Kidney glomerular epithelial cell (primary cell): ENCODE results near the gene PSMB4.
"Not testable (repeated sequence)": the region's sequence is repeated elsewhere in the genome, so short reads cannot be mapped to it uniquely, and the experiment has no call there.

Experiments
- DNase-seq: peaks from one replicate; lab custom pipeline; 2025; lab: John Stamatoyannopoulos, UW

Gene PSMB4

DNA sequence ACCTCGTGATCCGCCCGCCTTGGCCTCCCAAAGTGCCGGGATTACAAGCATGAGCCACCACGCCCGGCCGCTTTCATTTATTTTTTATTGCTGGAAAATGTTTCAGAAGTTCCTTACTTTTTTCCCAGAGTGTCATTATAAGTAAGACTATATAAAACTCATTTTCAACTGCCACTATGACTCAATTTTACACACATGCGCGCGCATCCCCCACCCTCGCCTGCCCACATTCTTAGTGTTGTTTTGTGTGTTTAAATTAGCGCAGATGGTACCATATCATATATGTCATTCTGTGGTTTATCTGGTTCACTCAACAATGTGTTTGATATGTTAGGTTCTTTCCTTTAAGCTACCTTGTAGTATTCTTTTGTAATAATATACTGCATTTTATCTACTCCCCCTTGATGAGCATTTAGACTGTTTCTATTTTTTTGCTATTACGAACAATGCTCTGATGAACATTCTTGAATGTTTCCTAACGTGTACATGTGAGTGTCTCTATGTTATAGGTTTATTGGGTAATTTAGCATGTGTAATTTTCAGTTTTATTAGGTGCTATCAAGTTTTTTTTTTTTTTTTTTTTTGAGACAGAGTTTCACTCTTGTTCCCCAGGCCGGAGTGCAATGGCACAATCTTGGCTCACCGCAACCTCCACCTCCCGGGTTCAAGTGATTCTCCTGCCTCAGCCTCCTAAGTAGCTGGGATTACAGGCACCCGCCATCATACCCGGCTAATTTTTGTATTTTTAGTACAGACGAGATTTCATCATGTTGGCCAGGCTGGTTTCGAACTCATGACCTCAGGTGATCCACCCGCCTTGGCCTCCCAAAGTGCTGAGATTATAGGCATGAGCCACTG is 8.9 kb upstream of the PSMB4 start:
- not testable (repeated sequence) for DNase-seq

DNA sequence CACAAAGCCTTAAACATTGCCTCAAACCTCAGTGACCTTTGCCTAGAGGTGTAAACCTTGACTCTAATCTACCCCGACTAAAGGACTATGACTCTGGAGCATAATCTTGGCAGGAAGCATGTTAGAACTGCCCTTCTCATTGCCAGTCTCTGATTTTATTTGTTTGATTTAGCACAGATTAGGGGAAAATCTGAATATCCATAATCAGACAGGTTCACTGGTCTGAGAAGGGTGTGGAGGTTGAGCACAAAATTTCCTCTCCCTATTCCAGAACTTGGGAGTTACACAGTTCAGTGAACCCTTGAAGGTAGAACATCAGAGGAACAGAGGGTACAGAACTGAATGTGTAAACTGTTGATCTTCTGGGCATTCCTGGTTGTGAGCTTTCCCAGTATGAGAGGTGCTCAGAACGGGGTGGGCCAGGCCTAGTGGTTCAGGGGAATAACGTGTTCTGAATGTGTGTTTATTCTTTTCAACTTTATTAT is 8.3 kb upstream of the PSMB4 start:
- no peak for DNase-seq

- DNase-seq, result no peak
Measured at GRCh38 chr1:151393583-151393982, 5.8 kb upstream of the PSMB4 start.

GRCh38 chr1:151396265-151396664 is 3.1 kb upstream of the PSMB4 start:
- DNase-seq, result not testable (repeated sequence)

- DNase-seq, result no peak
Measured at GRCh38 chr1:151401125-151401788, 1.9 kb downstream of the PSMB4 start.

DNA sequence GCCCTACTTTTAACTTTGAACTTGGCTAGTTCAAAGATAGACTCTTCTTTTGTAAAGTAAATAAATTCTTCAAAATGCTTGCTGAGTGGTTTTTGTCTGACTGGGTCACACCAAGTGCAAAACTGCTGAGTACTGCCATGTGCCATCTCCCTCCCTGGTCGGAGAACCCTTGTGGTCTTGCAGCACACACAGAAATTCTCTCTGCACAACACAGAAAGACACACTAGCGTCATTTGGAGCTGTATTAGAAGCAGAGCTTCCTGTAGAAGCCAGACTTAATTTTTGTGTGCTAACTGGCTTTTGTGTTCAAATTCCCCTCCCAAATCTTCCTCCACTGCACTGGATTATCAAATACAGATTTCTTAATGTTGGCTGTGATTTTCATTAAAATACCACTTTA is 2.5 kb downstream of the PSMB4 start:
- no peak for DNase-seq

GRCh38 chr1:151402764-151403163 is 3.4 kb downstream of the PSMB4 start:
- no peak for DNase-seq

GRCh38 chr1:151403612-151404011 is 4.2 kb downstream of the PSMB4 start:
- no peak for DNase-seq

DNA sequence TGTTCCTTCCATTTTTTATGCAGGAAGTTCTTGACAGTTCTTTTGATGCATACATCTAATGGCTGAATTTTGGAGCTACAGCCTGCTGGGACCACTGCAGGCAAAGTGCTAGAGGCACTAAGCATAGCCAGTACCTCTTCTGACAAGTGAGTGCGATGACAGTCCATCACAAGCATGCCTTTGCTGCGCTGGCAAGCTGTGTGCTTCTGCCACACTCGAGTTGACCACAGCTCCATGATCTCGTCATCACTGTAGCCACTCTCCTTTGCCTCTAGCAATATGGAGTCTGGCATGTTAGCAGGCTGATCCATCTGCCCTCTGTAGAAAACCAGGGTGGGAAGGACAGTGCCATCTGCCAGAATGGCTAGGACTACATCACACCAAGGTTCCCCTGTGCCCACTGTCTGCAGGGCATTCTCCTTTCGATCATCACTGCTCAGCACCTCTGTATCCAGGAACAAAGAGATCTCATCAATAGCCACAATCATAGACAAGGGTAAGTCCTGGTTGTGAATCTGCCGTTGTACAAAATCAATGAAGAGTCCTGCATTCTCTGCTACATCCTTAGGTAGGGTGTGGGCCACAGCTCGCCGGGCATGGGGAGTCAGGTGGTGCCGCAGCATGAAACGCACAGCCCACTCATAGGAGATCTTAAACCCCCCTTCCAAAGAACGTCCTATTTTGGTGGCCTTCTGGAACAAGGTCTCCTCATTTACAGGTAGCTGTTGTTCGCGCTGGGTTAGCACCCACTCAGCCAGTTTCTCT is 6.0 kb downstream of the PSMB4 start:
- DNase-seq, result no peak

DNA sequence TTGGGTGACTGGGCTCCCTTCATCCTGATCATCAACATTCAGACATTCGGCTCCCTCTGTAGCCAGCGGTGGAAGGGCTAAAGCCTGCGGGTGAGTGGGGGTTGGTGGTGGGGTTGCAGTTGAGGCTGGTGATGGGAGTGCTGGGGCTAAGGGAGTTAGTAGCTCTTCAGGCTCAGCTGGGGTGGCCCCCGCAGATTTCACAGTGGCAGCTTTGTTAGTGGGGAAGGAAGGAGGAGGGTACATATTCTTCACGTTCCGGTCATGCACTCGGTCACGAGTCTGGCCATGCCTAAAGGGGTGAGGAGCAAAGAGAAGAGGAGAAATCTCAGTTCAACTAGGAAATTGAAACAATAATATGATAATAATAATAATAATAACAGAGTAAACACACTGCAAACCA is 6.8 kb downstream of the PSMB4 start:
- no peak for DNase-seq

- no peak for DNase-seq
Measured at GRCh38 chr1:151407304-151407703, 7.9 kb downstream of the PSMB4 start.

- no peak for DNase-seq
Measured at GRCh38 chr1:151408891-151409290, 9.5 kb downstream of the PSMB4 start.

DNA sequence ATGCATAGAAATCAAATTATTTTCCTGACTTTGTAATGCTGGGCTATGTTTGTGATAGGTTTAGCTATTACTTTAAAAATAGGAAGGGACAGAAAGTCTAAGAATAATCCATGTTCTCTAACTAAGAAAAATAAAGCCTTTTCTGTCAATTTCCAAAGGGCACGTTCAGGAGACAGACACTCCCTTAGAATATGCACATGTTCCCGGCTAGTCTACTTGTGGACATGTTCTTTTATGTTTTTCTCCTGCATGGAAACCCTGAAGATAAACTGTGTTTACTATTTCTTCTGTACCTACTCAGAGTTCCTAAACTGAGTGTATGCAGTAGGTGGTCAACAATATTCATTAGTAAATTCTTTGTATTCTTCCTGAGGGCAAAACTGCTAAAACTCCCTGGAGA is 12.5 kb downstream of the PSMB4 start:
- DNase-seq, result no peak

GRCh38 chr1:151416231-151416630 is 16.9 kb downstream of the PSMB4 start:
- no peak for DNase-seq

DNA sequence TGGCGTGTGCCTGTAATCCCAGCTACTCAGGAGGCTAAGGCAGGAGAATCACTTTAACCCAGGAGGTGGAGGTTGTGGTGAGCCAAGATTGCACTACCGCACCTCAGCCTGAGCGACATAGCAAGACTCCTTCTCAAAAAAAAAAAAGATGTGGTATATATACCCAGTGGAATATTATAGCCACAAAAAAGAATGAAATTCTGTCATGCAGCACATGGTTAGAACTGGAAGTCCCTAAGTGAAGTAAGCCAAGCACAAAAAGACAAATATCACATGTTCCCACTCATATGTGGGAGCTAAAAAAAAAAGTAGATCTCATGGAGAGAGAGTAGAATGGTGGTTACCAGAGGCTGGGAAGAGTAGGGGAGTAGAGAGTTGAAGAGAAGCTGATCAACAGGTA is 18.7 kb downstream of the PSMB4 start:
- no peak for DNase-seq

DNA sequence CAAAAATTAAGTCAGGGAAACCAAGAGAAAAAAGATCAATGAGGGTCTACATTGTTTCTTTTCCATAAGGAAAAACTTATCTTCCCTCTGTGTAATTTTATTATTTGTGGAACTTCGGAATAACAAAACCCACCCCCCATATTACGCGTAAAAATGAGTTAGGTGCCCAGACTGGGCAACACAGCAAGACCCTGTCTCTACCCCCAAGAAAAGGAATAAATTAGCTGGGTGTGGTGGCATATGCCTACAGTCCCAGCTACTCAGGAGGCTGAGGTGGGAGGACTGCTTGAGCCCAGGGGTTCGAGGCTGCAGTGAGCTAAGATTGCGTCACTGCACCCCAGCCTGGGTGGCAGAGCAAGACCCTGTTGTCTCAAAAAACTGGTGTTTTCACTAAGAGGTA is 20.4 kb downstream of the PSMB4 start:
- DNase-seq, result no peak

- no peak for DNase-seq
Measured at GRCh38 chr1:151425103-151425502, 25.7 kb downstream of the PSMB4 start.

DNA sequence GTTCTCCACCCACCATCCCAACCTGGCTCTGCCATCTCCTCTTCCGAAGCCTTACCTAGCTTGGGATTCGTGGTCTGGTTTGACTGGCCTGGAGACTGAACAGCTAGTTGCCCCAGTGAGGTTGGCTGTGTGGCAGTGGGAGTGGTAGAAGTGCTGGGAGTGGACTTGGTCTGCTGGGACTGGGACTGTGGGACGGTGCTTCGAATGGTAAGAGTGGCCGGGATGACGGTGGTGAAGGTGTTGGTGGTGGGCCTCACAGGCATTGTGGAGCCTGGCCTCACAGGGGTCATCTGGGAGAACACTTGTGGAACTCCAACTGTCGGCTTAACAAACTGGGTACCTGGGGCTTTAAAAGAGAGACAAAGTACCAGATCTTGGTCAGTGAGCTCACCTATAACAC is 28.7 kb downstream of the PSMB4 start:
- no peak for DNase-seq

- DNase-seq, result not testable (repeated sequence)
Measured at GRCh38 chr1:151433827-151434226, 34.5 kb downstream of the PSMB4 start.

- DNase-seq, result no peak
Measured at GRCh38 chr1:151435174-151435573, 35.8 kb downstream of the PSMB4 start.

- DNase-seq, result no peak
Measured at GRCh38 chr1:151436985-151437384, 37.6 kb downstream of the PSMB4 start.

DNA sequence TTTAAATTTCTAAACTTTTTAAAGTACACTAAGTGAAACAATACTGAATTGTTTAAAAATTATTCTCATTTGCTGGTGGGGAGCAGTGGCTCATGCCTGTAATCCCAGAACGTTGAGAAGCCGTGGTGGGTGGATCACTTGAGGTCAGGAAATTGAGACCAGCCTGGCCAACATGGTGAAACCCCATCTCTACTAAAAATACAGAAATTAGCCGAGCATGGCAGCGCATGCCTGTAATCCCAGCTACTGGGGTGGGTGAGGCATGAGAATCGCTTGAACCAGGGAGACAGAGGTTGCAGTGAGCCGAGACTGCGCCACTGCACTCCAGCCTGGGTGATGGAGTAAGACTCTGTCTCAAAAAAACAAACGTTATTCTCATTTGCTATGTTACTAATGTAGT is 38.0 kb downstream of the PSMB4 start:
- not testable (repeated sequence) for DNase-seq
